ENCODE data around the gene NTRK2.

NTRK2 gene

GRCh38 chr9:84832453-84832852 lies 162.9 kb downstream of the NTRK2 start:
- Histone ChIP-seq H3K4me1 (ENCODE audit: control insufficient read depth, insufficient read depth, low read length) (0 out of 2 replicates have a peak, but pooled peaks cover 2% of the 10 kb centered on the region), H3K9ac (ENCODE audit: low read depth, low read length) (no peak overlapping the region), H3K36me3 (ENCODE audit: control insufficient read depth, insufficient read depth, low read length) (no peaks in the 10 kb centered on the region), H3K27me3 (ENCODE audit: control insufficient read depth, insufficient read depth, low read length) (no peaks in the 10 kb centered on the region), H3K4me3 (ENCODE audit: low read depth, low read length) (no peak overlapping the region), H3K27ac (ENCODE audit: low read depth, low read length) (no peak overlapping the region), H3K9me3 (ENCODE audit: control insufficient read depth, insufficient read depth, low read length) (no peaks in the 10 kb centered on the region)

GRCh38 chr9:84834426-84834825 lies 164.9 kb downstream of the NTRK2 start:
- no peaks in the 10 kb centered on the region for H3K27me3 ChIP-seq (ENCODE audit: control insufficient read depth, insufficient read depth, low read length)

GRCh38 chr9:84835745-84836144 lies 166.2 kb downstream of the NTRK2 start:
- H3K27me3 ChIP-seq (ENCODE audit: control insufficient read depth, insufficient read depth, low read length) = no peaks in the 10 kb centered on the region
- H3K36me3 ChIP-seq (ENCODE audit: control insufficient read depth, insufficient read depth, low read length) = no peaks in the 10 kb centered on the region
- H3K4me3 ChIP-seq (ENCODE audit: low read depth, low read length) = no peak overlapping the region
- H3K9ac ChIP-seq (ENCODE audit: low read depth, low read length) = no peak overlapping the region
- H3K4me1 ChIP-seq (ENCODE audit: control insufficient read depth, insufficient read depth, low read length) = 0 out of 2 replicates have a peak, but pooled peaks cover 8% of the 10 kb centered on the region
- no peak overlapping the region for H3K27ac ChIP-seq (ENCODE audit: low read depth, low read length)
- H3K9me3 ChIP-seq (ENCODE audit: control insufficient read depth, insufficient read depth, low read length) = no peaks in the 10 kb centered on the region

More at GRCh38 chr9:84834426-84834825, 164.9 kb downstream of the NTRK2 start:
- H3K4me3 ChIP-seq (ENCODE audit: low read depth, low read length) = no peak overlapping the region
- H3K9ac ChIP-seq (ENCODE audit: low read depth, low read length) = no peak overlapping the region
- H3K27ac ChIP-seq (ENCODE audit: low read depth, low read length) = no peak overlapping the region
- 0 out of 2 replicates have a peak, but pooled peaks cover 4% of the 10 kb centered on the region for H3K4me1 ChIP-seq (ENCODE audit: control insufficient read depth, insufficient read depth, low read length)
- no peaks in the 10 kb centered on the region for H3K9me3 ChIP-seq (ENCODE audit: control insufficient read depth, insufficient read depth, low read length)
- H3K36me3 ChIP-seq (ENCODE audit: control insufficient read depth, insufficient read depth, low read length) = no peaks in the 10 kb centered on the region

GRCh38 chr9:84838879-84839278 lies 169.3 kb downstream of the NTRK2 start:
- Histone ChIP-seq H3K4me1 (ENCODE audit: control insufficient read depth, insufficient read depth, low read length) (0 out of 2 replicates have a peak, but pooled peaks cover 8% of the 10 kb centered on the region), H3K9me3 (ENCODE audit: control insufficient read depth, insufficient read depth, low read length) (no peaks in the 10 kb centered on the region), H3K4me3 (ENCODE audit: low read depth, low read length) (no peak overlapping the region), H3K27ac (ENCODE audit: low read depth, low read length) (no peak overlapping the region), H3K36me3 (ENCODE audit: control insufficient read depth, insufficient read depth, low read length) (no peaks in the 10 kb centered on the region), H3K9ac (ENCODE audit: low read depth, low read length) (no peak overlapping the region), H3K27me3 (ENCODE audit: control insufficient read depth, insufficient read depth, low read length) (no peaks in the 10 kb centered on the region)

GRCh38 chr9:84839541-84839940 lies 170.0 kb downstream of the NTRK2 start:
- H3K4me1 ChIP-seq (ENCODE audit: control insufficient read depth, insufficient read depth, low read length) = 0 out of 2 replicates have a peak, but pooled peaks cover 6% of the 10 kb centered on the region
- H3K27me3 ChIP-seq (ENCODE audit: control insufficient read depth, insufficient read depth, low read length) = no peaks in the 10 kb centered on the region
- H3K36me3 ChIP-seq (ENCODE audit: control insufficient read depth, insufficient read depth, low read length) = no peaks in the 10 kb centered on the region
- no peaks in the 10 kb centered on the region for H3K9me3 ChIP-seq (ENCODE audit: control insufficient read depth, insufficient read depth, low read length)
- no peak overlapping the region for H3K27ac ChIP-seq (ENCODE audit: low read depth, low read length)
- no peak overlapping the region for H3K9ac ChIP-seq (ENCODE audit: low read depth, low read length)
- H3K4me3 ChIP-seq (ENCODE audit: low read depth, low read length) = no peak overlapping the region

- Histone ChIP-seq H3K9ac (ENCODE audit: low read depth, low read length) (no peak overlapping the region), H3K4me3 (ENCODE audit: low read depth, low read length) (no peak overlapping the region), H3K27ac (ENCODE audit: low read depth, low read length) (no peak overlapping the region), H3K9me3 (ENCODE audit: control insufficient read depth, insufficient read depth, low read length) (no peaks in the 10 kb centered on the region), H3K4me1 (ENCODE audit: control insufficient read depth, insufficient read depth, low read length) (peaks cover 16% of the 10 kb centered on the region), H3K36me3 (ENCODE audit: control insufficient read depth, insufficient read depth, low read length) (no peaks in the 10 kb centered on the region), H3K27me3 (ENCODE audit: control insufficient read depth, insufficient read depth, low read length) (no peaks in the 10 kb centered on the region)
Observed at GRCh38 chr9:84841931-84842330, 172.4 kb downstream of the NTRK2 start.

GRCh38 chr9:84843175-84843824 lies 173.8 kb downstream of the NTRK2 start:
- no peak overlapping the region for H3K4me3 ChIP-seq (ENCODE audit: low read depth, low read length)
- no peaks in the 10 kb centered on the region; the same call in 1 of the 2 replicates for H3K27me3 ChIP-seq (ENCODE audit: control insufficient read depth, insufficient read depth, low read length)

GRCh38 chr9:84845956-84846900 lies 176.7 kb downstream of the NTRK2 start:
- H3K36me3 ChIP-seq (ENCODE audit: control insufficient read depth, insufficient read depth, low read length) = no peaks in the 10 kb centered on the region
- no peaks in the 10 kb centered on the region; the same call in 1 of the 2 replicates for H3K27me3 ChIP-seq (ENCODE audit: control insufficient read depth, insufficient read depth, low read length)
- no peak overlapping the region; the same call in 1 of the 2 replicates for H3K4me3 ChIP-seq (ENCODE audit: low read depth, low read length)
- no peak overlapping the region for H3K9ac ChIP-seq (ENCODE audit: low read depth, low read length)
- H3K27ac ChIP-seq (ENCODE audit: low read depth, low read length) = peak overlapping the region; percentile 49
- peaks cover 30% of the 10 kb centered on the region for H3K4me1 ChIP-seq (ENCODE audit: control insufficient read depth, insufficient read depth, low read length)
- no peaks in the 10 kb centered on the region for H3K9me3 ChIP-seq (ENCODE audit: control insufficient read depth, insufficient read depth, low read length)

More at GRCh38 chr9:84843175-84843824, 173.8 kb downstream of the NTRK2 start:
- no peak overlapping the region for H3K9ac ChIP-seq (ENCODE audit: low read depth, low read length)
- H3K27ac ChIP-seq (ENCODE audit: low read depth, low read length) = no peak overlapping the region
- H3K9me3 ChIP-seq (ENCODE audit: control insufficient read depth, insufficient read depth, low read length) = no peaks in the 10 kb centered on the region
- peaks cover 25% of the 10 kb centered on the region for H3K4me1 ChIP-seq (ENCODE audit: control insufficient read depth, insufficient read depth, low read length)
- no peaks in the 10 kb centered on the region for H3K36me3 ChIP-seq (ENCODE audit: control insufficient read depth, insufficient read depth, low read length)

- H3K27me3 ChIP-seq (ENCODE audit: control insufficient read depth, insufficient read depth, low read length) = no peaks in the 10 kb centered on the region; the same call in 1 of the 2 replicates
- no peak overlapping the region for H3K4me3 ChIP-seq (ENCODE audit: low read depth, low read length)
- peaks cover 37% of the 10 kb centered on the region for H3K4me1 ChIP-seq (ENCODE audit: control insufficient read depth, insufficient read depth, low read length)
- H3K9ac ChIP-seq (ENCODE audit: low read depth, low read length) = no peak overlapping the region
- no peaks in the 10 kb centered on the region for H3K9me3 ChIP-seq (ENCODE audit: control insufficient read depth, insufficient read depth, low read length)
- peak overlapping the region; percentile 49 for H3K27ac ChIP-seq (ENCODE audit: low read depth, low read length)
- H3K36me3 ChIP-seq (ENCODE audit: control insufficient read depth, insufficient read depth, low read length) = no peaks in the 10 kb centered on the region
Observed at GRCh38 chr9:84846906-84847305, 177.4 kb downstream of the NTRK2 start.

- H3K27me3 ChIP-seq (ENCODE audit: control insufficient read depth, insufficient read depth, low read length) = no peaks in the 10 kb centered on the region; the same call in 1 of the 2 replicates
Observed at GRCh38 chr9:84849049-84849448, 179.5 kb downstream of the NTRK2 start.

More at GRCh38 chr9:84849049-84849448, 179.5 kb downstream of the NTRK2 start:
- peaks cover 53% of the 10 kb centered on the region for H3K4me1 ChIP-seq (ENCODE audit: control insufficient read depth, insufficient read depth, low read length)
- no peak overlapping the region for H3K27ac ChIP-seq (ENCODE audit: low read depth, low read length)
- H3K36me3 ChIP-seq (ENCODE audit: control insufficient read depth, insufficient read depth, low read length) = no peaks in the 10 kb centered on the region
- H3K9ac ChIP-seq (ENCODE audit: low read depth, low read length) = no peak overlapping the region
- no peaks in the 10 kb centered on the region for H3K9me3 ChIP-seq (ENCODE audit: control insufficient read depth, insufficient read depth, low read length)
- H3K4me3 ChIP-seq (ENCODE audit: low read depth, low read length) = no peak overlapping the region
